IMR-90 (cell line): ENCODE data around the gene DIABLO. TPM values are rescaled to one million over a fixed set of nuclear protein-coding genes. Genes with fewer than 3 reads are reported as not detected.

Source experiments
- ATAC-seq: fragments of 200-7000 bp; cut with Tn5 transposase; 2 replicates; pipeline ENCODE4 v1.9.1; 2020; ENCODE audit warnings: low read depth, mild to moderate bottlenecking, moderate library complexity
- BruUV-seq: library from RNA; stranded (reverse); fragments of 400-500 nt; replicated peaks from 2 replicates; lab custom pipeline; 2021; lab: Mats Ljungman, UMichigan
- CTCF ChIA-PET: fragments of 300-600 bp; formaldehyde crosslinking; extraction: SDS; loops from one replicate; lab custom pipeline; 2021; ENCODE audit warnings: antibody characterized with exemption; lab: Yijun Ruan, JAX
- POLR2A ChIA-PET: fragments of 300-600 bp; sonication (Branson Sonifier 250); formaldehyde crosslinking; loops from one replicate; lab custom pipeline; 2022; ENCODE audit warnings: antibody characterized with exemption; ENCODE audit not compliant: unreplicated experiment; lab: Charles Lee
- DNase-seq: peaks from one replicate; pipeline ENCODE4 v3.0.0; 2013
- H2AFZ ChIP-seq: replicated peaks from 2 replicates; pipeline ENCODE3; 2013; ENCODE audit warnings: low read length, mild to moderate bottlenecking; ENCODE audit not compliant: poor library complexity
- H2AK5ac ChIP-seq: 2 replicates; pipeline ENCODE4 v1.6.1; 2013; ENCODE audit warnings: low read depth, low read length, inconsistent platforms
- H2AK9ac ChIP-seq: replicated peaks from 2 replicates; pipeline ENCODE3; 2013; ENCODE audit warnings: mild to moderate bottlenecking, low read depth, low read length, moderate library complexity; ENCODE audit not compliant: poor library complexity
- H2BK120ac ChIP-seq: 2 replicates; pipeline ENCODE4 v1.6.1; 2013; ENCODE audit warnings: low read depth, low read length, inconsistent platforms
- H2BK15ac ChIP-seq: 3 replicates; pipeline ENCODE4 v1.6.1; 2013; ENCODE audit warnings: low read depth, low read length, inconsistent platforms
- H2BK20ac ChIP-seq: 2 replicates; pipeline ENCODE4 v1.6.1; 2013; ENCODE audit warnings: low read depth, mild to moderate bottlenecking, inconsistent platforms, low read length, moderate library complexity
- H2BK5ac ChIP-seq: 2 replicates; pipeline ENCODE4 v1.6.1; 2013; ENCODE audit warnings: mild to moderate bottlenecking, low read depth, low read length, inconsistent platforms; ENCODE audit not compliant: poor library complexity, severe bottlenecking
- H3K14ac ChIP-seq: replicated peaks from 2 replicates; pipeline ENCODE4 v1.6.1; 2013; ENCODE audit warnings: low read depth, low read length, inconsistent platforms
- H3K18ac ChIP-seq: 2 replicates; pipeline ENCODE4 v1.6.1; 2013; ENCODE audit warnings: low read depth, low read length, control low read depth
- H3K23ac ChIP-seq: 2 replicates; pipeline ENCODE4 v1.6.1; 2013; ENCODE audit warnings: low read depth, low read length, inconsistent platforms
- H3K27ac ChIP-seq: 2 replicates; pipeline ENCODE4 v1.5.1; 2013; ENCODE audit warnings: mild to moderate bottlenecking, control low read depth, low read length; ENCODE audit not compliant: insufficient read depth
- H3K27me3 ChIP-seq: 2 replicates; pipeline ENCODE4 v1.6.1; 2013; ENCODE audit warnings: low read length; ENCODE audit not compliant: control insufficient read depth, insufficient read depth
- H3K36me3 ChIP-seq: 2 replicates; pipeline ENCODE4 v1.6.1; 2013; ENCODE audit warnings: low read length, mixed read lengths; ENCODE audit not compliant: control insufficient read depth, insufficient read depth
- H3K4ac ChIP-seq: 2 replicates; pipeline ENCODE4 v1.6.1; 2013; ENCODE audit warnings: low read depth, low read length, inconsistent platforms
- H3K4me1 ChIP-seq: 2 replicates; pipeline ENCODE4 v1.6.1; 2013; ENCODE audit warnings: low read length, mixed read lengths; ENCODE audit not compliant: control insufficient read depth, insufficient read depth
- H3K4me2 ChIP-seq: 2 replicates; pipeline ENCODE4 v1.6.1; 2013; ENCODE audit warnings: low read depth, mild to moderate bottlenecking, control low read depth, low read length, moderate library complexity
- H3K4me3 ChIP-seq: 2 replicates; pipeline ENCODE4 v1.5.1; 2013; ENCODE audit warnings: low read depth, mild to moderate bottlenecking, control low read depth, low read length, moderate library complexity; ENCODE audit not compliant: insufficient read depth
- H3K56ac ChIP-seq: 2 replicates; pipeline ENCODE4 v1.6.1; 2013; ENCODE audit warnings: low read length, inconsistent platforms; ENCODE audit not compliant: insufficient read depth; ENCODE audit errors: extremely low read depth
- H3K79me1 ChIP-seq, 2 experiments: 2 replicates each; pipeline ENCODE4 v1.6.1; 2013; ENCODE audit warnings: low read length in 2 of 2, inconsistent platforms in 1 of 2, low read depth in 1 of 2
- H3K9ac ChIP-seq: 2 replicates; pipeline ENCODE4 v1.6.1; 2013; ENCODE audit warnings: low read depth, low read length, control low read depth
- H3K9me1 ChIP-seq: 2 replicates; pipeline ENCODE4 v1.6.1; 2013; ENCODE audit warnings: low read length, inconsistent platforms; ENCODE audit not compliant: insufficient read depth
- H3K9me3 ChIP-seq: 2 replicates; pipeline ENCODE4 v1.6.1; 2013; ENCODE audit warnings: low read length; ENCODE audit not compliant: control insufficient read depth, insufficient read depth
- H4K20me1 ChIP-seq: 2 replicates; pipeline ENCODE4 v1.6.1; 2013; ENCODE audit warnings: low read length, inconsistent platforms; ENCODE audit not compliant: insufficient read depth
- H4K5ac ChIP-seq: 2 replicates; pipeline ENCODE4 v1.6.1; 2013; ENCODE audit warnings: mild to moderate bottlenecking, low read depth, low read length, control low read depth
- H4K8ac ChIP-seq, 2 experiments: 2 replicates each; pipeline ENCODE4 v1.6.1; 2013; ENCODE audit warnings: low read depth in 2 of 2, low read length in 2 of 2, control low read depth in 1 of 2, inconsistent platforms in 1 of 2
- H4K91ac ChIP-seq: 2 replicates; pipeline ENCODE4 v1.6.1; 2013; ENCODE audit warnings: low read depth, low read length, inconsistent platforms; ENCODE audit not compliant: insufficient read depth
- CEBPB ChIP-seq: IDR thresholded peaks from 2 replicates; pipeline ENCODE4 v1.6.1; 2012; ENCODE audit warnings: low read depth, low read length, improper control_type of control experiment
- CHD1 ChIP-seq: IDR thresholded peaks from 2 replicates; pipeline ENCODE4 v1.6.1; 2012; ENCODE audit warnings: low read depth, low read length, improper control_type of control experiment
- FOS ChIP-seq: fragments of 150-350 bp; IDR thresholded peaks from 2 replicates; pipeline ENCODE4 v1.6.1; 2016; ENCODE audit warnings: low read depth, low read length
- MAFK ChIP-seq: IDR thresholded peaks from 2 replicates; pipeline ENCODE4 v1.6.1; 2012; ENCODE audit warnings: low read depth, low read length, improper control_type of control experiment
- MXI1 ChIP-seq: IDR thresholded peaks from 2 replicates; pipeline ENCODE4 v1.6.1; 2012; ENCODE audit warnings: low read depth, mild to moderate bottlenecking, low read length, moderate library complexity, borderline replicate concordance
- POLR2A ChIP-seq: IDR thresholded peaks from 2 replicates; pipeline ENCODE4 v1.6.1; 2012; ENCODE audit warnings: mild to moderate bottlenecking, low read depth, low read length
- RAD21 ChIP-seq: IDR thresholded peaks from 2 replicates; pipeline ENCODE4 v1.6.1; 2012; ENCODE audit warnings: low read length, improper control_type of control experiment
- RCOR1 ChIP-seq: IDR thresholded peaks from 2 replicates; pipeline ENCODE4 v1.6.1; 2012; ENCODE audit warnings: mild to moderate bottlenecking, low read length, improper control_type of control experiment; ENCODE audit not compliant: insufficient replicate concordance
- RFX5 ChIP-seq: IDR thresholded peaks from 2 replicates; pipeline ENCODE4 v1.8.0; 2012; ENCODE audit warnings: low read depth, mild to moderate bottlenecking, low read length, moderate library complexity
- SMC3 ChIP-seq: fragments of 150-350 bp; IDR thresholded peaks from 2 replicates; pipeline ENCODE4 v1.6.1; 2016; ENCODE audit warnings: low read depth, mild to moderate bottlenecking, antibody characterized with exemption, low read length, moderate library complexity
- USF2 ChIP-seq: fragments of 150-350 bp; IDR thresholded peaks from 2 replicates; pipeline ENCODE4 v1.6.1; 2017; ENCODE audit warnings: mild to moderate bottlenecking, antibody characterized with exemption, low read length, low read depth
- WGBS, 2 experiments: methylation state at CpG; one replicate each; pipeline versions ENCODE4 v1.1.5 to v1.1.7; 2013; ENCODE audit warnings: missing lambda C conversion rate in 2 of 2; ENCODE audit not compliant: insufficient read length in 1 of 2; ENCODE audit errors: extremely low coverage in 2 of 2; 5-methylcytosine and 5-hydroxymethylcytosine counted together
- dilution Hi-C: fragments of 300-500 bp; cut with HindIII; formaldehyde crosslinking; loops from one replicate; pipeline ENCODE4 v1.14.3; 2018; ENCODE audit warnings: low sequenced_read_pairs; ENCODE audit not compliant: unreplicated experiment
- in situ Hi-C: fragments of 300-500 bp; cut with MboI; formaldehyde crosslinking; loops from 3 replicates; pipeline ENCODE4 v1.14.3; 2019; ENCODE audit warnings: low sequenced_read_pairs, inconsistent platforms, mixed read lengths
- intact Hi-C: fragments of 100-400 bp; cut with micrococcal nuclease; formaldehyde crosslinking; loops from 2 replicates; pipeline ENCODE4 v1.10.0; 2022
- polyA plus RNA-seq, 3 experiments: library from polyadenylated mRNA; depleted of rRNA; stranded (reverse); fragments of >200 nt; gene quantifications; 2 replicates each; pipeline ENCODE4 v1.2.3, GENCODE V29; 2012; ENCODE audit warnings: low replicate concordance in 1 of 3
- total RNA-seq: library from RNA; depleted of rRNA; stranded (reverse); fragments of >200 nt; gene quantifications from 2 replicates; pipeline ENCODE4 v1.2.3, GENCODE V29; 2012
- TF ChIP-seq, protein P1 (sequence below): fragments of 150-350 bp; IDR thresholded peaks from 2 replicates; pipeline ENCODE4 v1.6.1; 2016; ENCODE audit warnings: low read depth, mild to moderate bottlenecking, low read length, moderate library complexity, borderline replicate concordance
- TF ChIP-seq, protein P2 (sequence below): conservative IDR thresholded peaks from 2 replicates; pipeline ENCODE4 v1.5.1; 2012; ENCODE audit warnings: mild to moderate bottlenecking, low read depth, low read length, improper control_type of control experiment

The DIABLO gene
- total and polyA plus RNA-seq, 2 of the 4 experiments (the other 2 are of a cell fraction): 69.7 to 102 TPM

GRCh38 chr12:122204167-122205052 is 21.4 kb downstream of the DIABLO start:
- Histone ChIP-seq H3K4me1 (no peaks in the 10 kb centered on the region), H3K27me3 (peaks cover 22% of the 10 kb centered on the region), H3K4me2 (peak overlapping the region; percentile 88), H3K14ac (no peak overlapping the region), H3K79me1 (no peaks in the 10 kb centered on the region), H3K9me1 (no peaks in the 10 kb centered on the region; the same call in 1 of the 2 replicates), H3K4me3 (peak overlapping the region; percentile 51), H2BK20ac (no peak overlapping the region), H4K91ac (no peak overlapping the region), H3K36me3 (peaks cover 23% of the 10 kb centered on the region), H4K5ac (no peak overlapping the region), H2BK15ac (no peak overlapping the region), H2AFZ (peak overlapping the region; percentile 92), H3K9me3 (no peaks in the 10 kb centered on the region), H2BK5ac (no peak overlapping the region), H3K27ac (no peak overlapping the region), H2AK9ac (no peak overlapping the region), H2BK120ac (no peak overlapping the region), H4K8ac (no peak overlapping the region), H4K20me1 (peaks cover 18% of the 10 kb centered on the region), H3K56ac (no peak overlapping the region), H3K23ac (no peak overlapping the region), H3K4ac (no peak overlapping the region), H3K18ac (no peak overlapping the region), H3K9ac (no peak overlapping the region), H2AK5ac (no peak overlapping the region)
- intact Hi-C loops: no loop called here
- dilution Hi-C loops: no loop called here
- 7% methylated on average over 42 of the region's 71 CpGs; no CpG with 5 or more reads in 1 of the 2 experiments for WGBS, 2 experiments
- ChIA-PET POLR2A (no interaction called here), CTCF (interaction anchor here (0.6 kb wide), 1 partner anchor 145 kb away, joined by 3 read pairs; no protein-coding TSS in a partner anchor)
- BruUV-seq: no TSS peak
- DNase-seq (no peak), ATAC-seq (peak; percentile 4)
- in situ Hi-C loops: no loop called here
- TF ChIP-seq MXI1 (no peak), CEBPB (no peak), FOS (no peak), MAFK (no peak), USF2 (no peak), RFX5 (no peak), RAD21 (no peak), POLR2A (no peak), RCOR1 (no peak), CHD1 (no peak), SMC3 (no peak)
- TF ChIP-seq, protein P1, sequence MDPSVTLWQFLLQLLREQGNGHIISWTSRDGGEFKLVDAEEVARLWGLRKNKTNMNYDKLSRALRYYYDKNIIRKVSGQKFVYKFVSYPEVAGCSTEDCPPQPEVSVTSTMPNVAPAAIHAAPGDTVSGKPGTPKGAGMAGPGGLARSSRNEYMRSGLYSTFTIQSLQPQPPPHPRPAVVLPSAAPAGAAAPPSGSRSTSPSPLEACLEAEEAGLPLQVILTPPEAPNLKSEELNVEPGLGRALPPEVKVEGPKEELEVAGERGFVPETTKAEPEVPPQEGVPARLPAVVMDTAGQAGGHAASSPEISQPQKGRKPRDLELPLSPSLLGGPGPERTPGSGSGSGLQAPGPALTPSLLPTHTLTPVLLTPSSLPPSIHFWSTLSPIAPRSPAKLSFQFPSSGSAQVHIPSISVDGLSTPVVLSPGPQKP: no peak
- TF ChIP-seq, protein P2, sequence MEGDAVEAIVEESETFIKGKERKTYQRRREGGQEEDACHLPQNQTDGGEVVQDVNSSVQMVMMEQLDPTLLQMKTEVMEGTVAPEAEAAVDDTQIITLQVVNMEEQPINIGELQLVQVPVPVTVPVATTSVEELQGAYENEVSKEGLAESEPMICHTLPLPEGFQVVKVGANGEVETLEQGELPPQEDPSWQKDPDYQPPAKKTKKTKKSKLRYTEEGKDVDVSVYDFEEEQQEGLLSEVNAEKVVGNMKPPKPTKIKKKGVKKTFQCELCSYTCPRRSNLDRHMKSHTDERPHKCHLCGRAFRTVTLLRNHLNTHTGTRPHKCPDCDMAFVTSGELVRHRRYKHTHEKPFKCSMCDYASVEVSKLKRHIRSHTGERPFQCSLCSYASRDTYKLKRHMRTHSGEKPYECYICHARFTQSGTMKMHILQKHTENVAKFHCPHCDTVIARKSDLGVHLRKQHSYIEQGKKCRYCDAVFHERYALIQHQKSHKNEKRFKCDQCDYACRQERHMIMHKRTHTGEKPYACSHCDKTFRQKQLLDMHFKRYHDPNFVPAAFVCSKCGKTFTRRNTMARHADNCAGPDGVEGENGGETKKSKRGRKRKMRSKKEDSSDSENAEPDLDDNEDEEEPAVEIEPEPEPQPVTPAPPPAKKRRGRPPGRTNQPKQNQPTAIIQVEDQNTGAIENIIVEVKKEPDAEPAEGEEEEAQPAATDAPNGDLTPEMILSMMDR: no peak
